ENCODE measurements around the gene THSD8.

THSD8 gene

GRCh38 chr19:12799742-12800465 is 2.0 kb upstream of the THSD8 start:
- H3K4me3 ChIP-seq (ENCODE audit: low read length), result no peak overlapping the region
- no peak for TF ChIP-seq CTCF (conservative IDR thresholded peaks at IDR 0.05; ENCODE audit: low read length)

GRCh38 chr19:12800466-12800770 is 1.5 kb upstream of the THSD8 start:
- no peak for DNase-seq (ENCODE audit: low read depth)
- no peak for TF ChIP-seq CTCF (conservative IDR thresholded peaks at IDR 0.05; ENCODE audit: low read length)
- H3K4me3 ChIP-seq (ENCODE audit: low read length), result peak overlapping the region; percentile 86

More at GRCh38 chr19:12799742-12800465, 2.0 kb upstream of the THSD8 start:
- no peak for DNase-seq (ENCODE audit: low read depth)

- DNase-seq (ENCODE audit: low read depth), result no peak
- TF ChIP-seq CTCF (conservative IDR thresholded peaks at IDR 0.05; ENCODE audit: low read length), result no peak
- H3K4me3 ChIP-seq (ENCODE audit: low read length), result peak overlapping the region; percentile 86
These were observed 875 bp upstream of the THSD8 start for GRCh38 chr19:12800923-12801465.

- TF ChIP-seq CTCF (conservative IDR thresholded peaks at IDR 0.05; ENCODE audit: low read length), result no peak
- DNase-seq (ENCODE audit: low read depth), result no peak
- peak overlapping the region; percentile 86 for H3K4me3 ChIP-seq (ENCODE audit: low read length)
These were observed 618 bp downstream of the THSD8 start for GRCh38 chr19:12802267-12803106.

GRCh38 chr19:12804051-12804450 is 2.2 kb downstream of the THSD8 start:
- no peak overlapping the region for H3K4me3 ChIP-seq (ENCODE audit: low read length)
- no peak for DNase-seq (ENCODE audit: low read depth)
- no peak for TF ChIP-seq CTCF (conservative IDR thresholded peaks at IDR 0.05; ENCODE audit: low read length)

- DNase-seq (ENCODE audit: low read depth), result peak; percentile 88
- H3K4me3 ChIP-seq (ENCODE audit: low read length), result peak within 1 kb of the TSS; percentile 79
- TF ChIP-seq CTCF (conservative IDR thresholded peaks at IDR 0.05; ENCODE audit: low read length), result no peak
These were observed 4.6 kb downstream of the THSD8 start, which contains the start of gene RNASEH2A for GRCh38 chr19:12806242-12807081. RNASEH2A (plus strand) TSS chr19:12806584; CDS start chr19:12806674, 90 bp downstream.
